SK-N-SH (cell line): Measurements from ENCODE around the gene SYNE1. TPM values are rescaled to one million over a fixed set of nuclear protein-coding genes. Genes with fewer than 3 reads are reported as not detected.

ENCODE experiments used
- CTCF ChIA-PET: fragments of 300-600, 350-600 bp; formaldehyde crosslinking; extraction: SDS; loops from one replicate; lab custom pipeline; 2021; lab: Yijun Ruan, JAX
- POLR2A ChIA-PET: fragments of 350-600 bp; sonication (Branson Sonifier 250); formaldehyde crosslinking; extraction: SDS; loops from one replicate; lab custom pipeline; 2020; ENCODE audit warnings: antibody characterized with exemption, inconsistent platforms; lab: Yijun Ruan, JAX
- DNase-seq: peaks from one replicate; pipeline ENCODE4 v3.0.0; 2012
- H2AFZ ChIP-seq: fragments of 200-600 bp; sonication (generic); 2 replicates; pipeline ENCODE4 v1.8.1; 2016; ENCODE audit warnings: antibody characterized with exemption, mild to moderate bottlenecking, low read depth
- H3F3A ChIP-seq: fragments of 200-600 bp; sonication (generic); replicated peaks from 2 replicates; pipeline ENCODE3; 2016; ENCODE audit warnings: antibody characterized with exemption, mild to moderate bottlenecking; ENCODE audit not compliant: insufficient read depth
- H3K27ac ChIP-seq, 2 experiments: fragments of 200-500 bp in 1 of 2; fragments of 200-600 bp in 1 of 2; sonication (Bioruptor generic) in 1 of 2; sonication (generic), shearing (Covaris generic) in 1 of 2; 2 replicates each; pipeline versions ENCODE4 v1.5.1 to v1.6.1; 2014 to 2016; ENCODE audit warnings: low read depth in 2 of 2, inconsistent platforms in 1 of 2, low read length in 1 of 2, mild to moderate bottlenecking in 1 of 2, mixed read lengths in 1 of 2
- H3K27me3 ChIP-seq: fragments of 200-600 bp; sonication (generic), shearing (Covaris generic); 2 replicates; pipeline ENCODE4 v1.6.1; 2016; ENCODE audit warnings: mixed run types; ENCODE audit not compliant: insufficient read depth
- H3K36me3 ChIP-seq, 2 experiments: fragments of 200-500 bp in 1 of 2; fragments of 200-600 bp in 1 of 2; sonication (Bioruptor generic) in 1 of 2; sonication (generic) in 1 of 2; replicated peaks in 1 of 2; 2 replicates each; pipeline versions ENCODE3 to v1.5.1; 2014 to 2016; ENCODE audit warnings: low read length in 1 of 2, mild to moderate bottlenecking in 1 of 2; ENCODE audit not compliant: insufficient read depth in 2 of 2, control insufficient read depth in 1 of 2
- H3K4me1 ChIP-seq, 2 experiments: fragments of 200-500 bp in 1 of 2; fragments of 200-600 bp in 1 of 2; sonication (Bioruptor generic) in 1 of 2; sonication (generic), shearing (Covaris generic) in 1 of 2; 2 replicates each; pipeline versions ENCODE4 v1.5.1 to v1.6.1; 2014 to 2016; ENCODE audit warnings: low read depth in 1 of 2, low read length in 1 of 2, mixed run types in 1 of 2; ENCODE audit not compliant: insufficient read depth in 2 of 2, control insufficient read depth in 1 of 2
- H3K4me2 ChIP-seq: fragments of 200-600 bp; sonication (generic), shearing (Covaris generic); 2 replicates; pipeline ENCODE4 v1.6.1; 2017; ENCODE audit warnings: mixed run types
- H3K4me3 ChIP-seq, 2 experiments: fragments of 200-500 bp in 1 of 2; fragments of 200-600 bp in 1 of 2; sonication (Bioruptor generic) in 1 of 2; sonication (generic), shearing (Covaris generic) in 1 of 2; 2 replicates each; pipeline versions ENCODE4 v1.5.1 to v1.8.1; 2014 to 2016; ENCODE audit warnings: low read depth in 2 of 2, inconsistent platforms in 1 of 2, low read length in 1 of 2, mild to moderate bottlenecking in 1 of 2, mixed read lengths in 1 of 2, moderate library complexity in 1 of 2
- H3K79me2 ChIP-seq: fragments of 200-600 bp; sonication (generic); 2 replicates; pipeline ENCODE4 v1.8.1; 2017; ENCODE audit warnings: mild to moderate bottlenecking; ENCODE audit not compliant: insufficient read depth
- H3K9ac ChIP-seq: fragments of 200-600 bp; sonication (generic); 2 replicates; pipeline ENCODE4 v1.6.1; 2017; ENCODE audit warnings: mixed run types
- H3K9me2 ChIP-seq: fragments of 200-600 bp; sonication (generic); 2 replicates; pipeline ENCODE4 v1.6.1; 2017; ENCODE audit warnings: mixed run types
- H3K9me3 ChIP-seq: fragments of 200-600 bp; sonication (generic); 2 replicates; pipeline ENCODE4 v1.6.1; 2017; ENCODE audit warnings: mixed run types, mild to moderate bottlenecking, moderate library complexity
- H4K20me1 ChIP-seq: fragments of 200-600 bp; sonication (generic); 2 replicates; pipeline ENCODE4 v1.6.1; 2017; ENCODE audit warnings: mild to moderate bottlenecking, mixed run types; ENCODE audit not compliant: insufficient read depth
- CTCF ChIP-seq: fragments of 200-600 bp; sonication (generic); IDR thresholded peaks from 2 replicates; pipeline ENCODE4 v1.6.1; 2017; ENCODE audit warnings: antibody characterized with exemption, mild to moderate bottlenecking, moderate library complexity
- GABPA ChIP-seq: IDR thresholded peaks from 2 replicates; pipeline ENCODE4 v1.4.0; 2012; ENCODE audit warnings: low read depth, mild to moderate bottlenecking
- NFIC ChIP-seq: IDR thresholded peaks from 2 replicates; pipeline ENCODE4 v1.4.0; 2012; ENCODE audit warnings: borderline replicate concordance
- PBX3 ChIP-seq: IDR thresholded peaks from 2 replicates; pipeline ENCODE4; 2012
- POLR2AphosphoS5 ChIP-seq: IDR thresholded peaks from 2 replicates; pipeline ENCODE4 v1.6.1; 2012; ENCODE audit warnings: low read depth, low read length
- TAF1 ChIP-seq: IDR thresholded peaks from 2 replicates; pipeline ENCODE4 v1.6.1; 2012; ENCODE audit warnings: low read depth, mild to moderate bottlenecking, low read length, moderate library complexity, borderline replicate concordance
- TCF12 ChIP-seq: IDR thresholded peaks from 2 replicates; pipeline ENCODE4 v1.4.0; 2012
- USF1 ChIP-seq: IDR thresholded peaks from 2 replicates; pipeline ENCODE4 v1.4.0; 2012; ENCODE audit warnings: low read depth, borderline replicate concordance
- YY1 ChIP-seq: IDR thresholded peaks from 2 replicates; pipeline ENCODE4 v1.4.0; 2012; ENCODE audit warnings: low read depth, mild to moderate bottlenecking
- ZBTB33 ChIP-seq: IDR thresholded peaks from 2 replicates; pipeline ENCODE4 v1.4.0; 2012; ENCODE audit warnings: low read depth, borderline replicate concordance
- WGBS: methylation state at CpG from one replicate; pipeline ENCODE4 v1.1.6; 2017; ENCODE audit warnings: low lambda C conversion rate; 5-methylcytosine and 5-hydroxymethylcytosine counted together
- polyA plus RNA-seq, 3 experiments: library from polyadenylated mRNA; depleted of rRNA; stranded (reverse); fragments of >200 nt; gene quantifications; 2 replicates each; pipeline ENCODE4 v1.2.3, GENCODE V29; 2012

The SYNE1 gene
- polyA plus RNA-seq, 1 of the 3 experiments (the other 2 are of a cell fraction): 31.1 TPM

GRCh38 chr6:152087096-152087495, 550.1 kb downstream of the SYNE1 start:
- POLR2A ChIA-PET: no interaction called here
- Histone ChIP-seq H3K27ac (peak overlapping the region in 1 of 2 experiments; percentile 11; a peak in 1 of 4 replicates), H3K4me2 (no peak overlapping the region), H3K4me3 (no peak overlapping the region), H3K79me2 (no peaks in the 10 kb centered on the region), H3K9ac (no peak overlapping the region), H3K9me2 (no peaks in the 10 kb centered on the region), H3K4me1 (peaks cover 0 to 5% of the 10 kb centered on the region in 2 experiments; a peak in 3 of 4 replicates), H3K36me3 (no peaks in the 10 kb centered on the region), H3K9me3 (no peaks in the 10 kb centered on the region), H2AFZ (peak overlapping the region; percentile 18; the same call in 1 of the 2 replicates), H3F3A (peaks cover 13% of the 10 kb centered on the region), H3K27me3 (no peaks in the 10 kb centered on the region), H4K20me1 (no peaks in the 10 kb centered on the region)
- TF ChIP-seq PBX3 (no peak), GABPA (no peak), ZBTB33 (no peak), NFIC (no peak)
- WGBS: 27% methylated on average over 2 of the region's 2 CpGs
- CTCF ChIA-PET: no interaction called here
- DNase-seq: no peak

GRCh38 chr6:152086223-152086873, 550.8 kb downstream of the SYNE1 start:
- 36% methylated on average over 3 of the region's 3 CpGs for WGBS
- Histone ChIP-seq H3K4me3 (no peak overlapping the region), H3K27me3 (no peaks in the 10 kb centered on the region), H3K27ac (no peak overlapping the region), H3K9ac (no peak overlapping the region), H3K4me2 (no peak overlapping the region), H3K36me3 (no peaks in the 10 kb centered on the region), H3K79me2 (no peaks in the 10 kb centered on the region), H2AFZ (no peak overlapping the region), H3K9me3 (no peaks in the 10 kb centered on the region), H3K4me1 (peaks cover 0 to 5% of the 10 kb centered on the region in 2 experiments; a peak in 3 of 4 replicates)
- CTCF ChIA-PET: no interaction called here
- DNase-seq: no peak
- TF ChIP-seq CTCF (no peak), USF1 (no peak), POLR2AphosphoS5 (no peak), YY1 (no peak), PBX3 (no peak), TAF1 (no peak), TCF12 (no peak), NFIC (no peak)
- TF ChIP-seq, all 33 proteins: peak for 0
- Histone ChIP-seq H3K9me2 (no peaks in the 10 kb centered on the region), H4K20me1 (no peaks in the 10 kb centered on the region), H3F3A (peaks cover 11% of the 10 kb centered on the region)
- POLR2A ChIA-PET: no interaction called here
